ENCODE results near the gene AARSD1. TPM values are rescaled to one million over a fixed set of nuclear protein-coding genes. Genes with fewer than 3 reads are reported as not detected.

Gene AARSD1, protein sequence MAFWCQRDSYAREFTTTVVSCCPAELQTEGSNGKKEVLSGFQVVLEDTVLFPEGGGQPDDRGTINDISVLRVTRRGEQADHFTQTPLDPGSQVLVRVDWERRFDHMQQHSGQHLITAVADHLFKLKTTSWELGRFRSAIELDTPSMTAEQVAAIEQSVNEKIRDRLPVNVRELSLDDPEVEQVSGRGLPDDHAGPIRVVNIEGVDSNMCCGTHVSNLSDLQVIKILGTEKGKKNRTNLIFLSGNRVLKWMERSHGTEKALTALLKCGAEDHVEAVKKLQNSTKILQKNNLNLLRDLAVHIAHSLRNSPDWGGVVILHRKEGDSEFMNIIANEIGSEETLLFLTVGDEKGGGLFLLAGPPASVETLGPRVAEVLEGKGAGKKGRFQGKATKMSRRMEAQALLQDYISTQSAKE
- total RNA-seq, result 23.0 and 39.1 TPM in 2 replicates

DNA sequence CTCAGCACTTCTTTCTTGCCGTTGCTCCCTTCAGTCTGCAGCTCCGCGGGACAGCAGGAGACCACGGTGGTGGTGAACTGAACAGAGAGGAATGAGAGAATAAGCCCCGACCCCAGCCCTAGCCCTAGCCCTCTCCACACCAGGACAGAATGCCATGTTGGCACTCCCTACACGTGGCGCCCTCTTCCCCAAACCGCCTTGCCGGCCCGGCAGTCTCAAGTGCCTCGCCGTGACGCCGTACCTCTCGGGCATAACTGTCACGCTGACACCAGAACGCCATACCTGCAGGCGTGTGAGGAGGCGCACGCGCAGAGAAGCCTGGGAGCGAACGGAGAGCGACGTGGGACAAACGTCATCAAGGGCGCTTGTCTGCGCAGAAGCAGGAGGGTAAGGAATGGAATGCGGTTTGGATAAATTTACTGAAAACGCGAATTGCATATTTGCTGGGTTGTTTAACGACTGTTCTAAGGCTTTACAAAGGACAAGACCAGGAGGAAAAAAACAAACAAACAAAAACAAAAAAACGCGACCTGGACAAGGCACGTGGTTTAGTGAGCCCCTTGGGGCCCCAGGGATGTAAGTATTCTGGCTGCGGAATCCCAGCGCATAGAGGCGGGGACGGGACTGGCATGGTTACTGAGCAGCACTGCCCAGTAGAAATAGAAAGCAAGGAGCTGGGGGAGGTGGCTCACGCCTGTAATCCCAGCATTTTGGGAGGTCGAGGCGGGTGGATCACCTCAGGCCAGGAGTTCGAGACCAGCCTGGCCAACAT, at the start of gene AARSD1:
Gene AARSD1, minus strand, starts transcription at position 294 of the 772 bp plus-strand sequence. Its CDS starts 14 bp downstream, at position 280.
- peak within 1 kb of the TSS; percentile 72 for H3K4me3 ChIP-seq (ENCODE audit: low read depth, low read length)
- no peak for TF ChIP-seq CTCF (conservative IDR thresholded peaks at IDR 0.05; ENCODE audit: low read depth, low read length)
- DNase-seq (ENCODE audit: low read depth), result peak; percentile 80

GRCh38 chr17:43013296-43013695, 49.0 kb upstream of the AARSD1 start:
- DNase-seq (ENCODE audit: low read depth), result no peak
- TF ChIP-seq CTCF (conservative IDR thresholded peaks at IDR 0.05; ENCODE audit: low read depth, low read length), result no peak
- no peak overlapping the region for H3K4me3 ChIP-seq (ENCODE audit: low read depth, low read length)

- no peak for TF ChIP-seq CTCF (conservative IDR thresholded peaks at IDR 0.05; ENCODE audit: low read depth, low read length)
- no peak for DNase-seq (ENCODE audit: low read depth)
Observed at GRCh38 chr17:43011728-43012472, 47.6 kb upstream of the AARSD1 start.

GRCh38 chr17:43010667-43011308, 46.5 kb upstream of the AARSD1 start:
- DNase-seq (ENCODE audit: low read depth), result no peak
- no peak overlapping the region for H3K4me3 ChIP-seq (ENCODE audit: low read depth, low read length)
- no peak for TF ChIP-seq CTCF (conservative IDR thresholded peaks at IDR 0.05; ENCODE audit: low read depth, low read length)

More at GRCh38 chr17:43011728-43012472, 47.6 kb upstream of the AARSD1 start:
- H3K4me3 ChIP-seq (ENCODE audit: low read depth, low read length), result no peak overlapping the region

DNA sequence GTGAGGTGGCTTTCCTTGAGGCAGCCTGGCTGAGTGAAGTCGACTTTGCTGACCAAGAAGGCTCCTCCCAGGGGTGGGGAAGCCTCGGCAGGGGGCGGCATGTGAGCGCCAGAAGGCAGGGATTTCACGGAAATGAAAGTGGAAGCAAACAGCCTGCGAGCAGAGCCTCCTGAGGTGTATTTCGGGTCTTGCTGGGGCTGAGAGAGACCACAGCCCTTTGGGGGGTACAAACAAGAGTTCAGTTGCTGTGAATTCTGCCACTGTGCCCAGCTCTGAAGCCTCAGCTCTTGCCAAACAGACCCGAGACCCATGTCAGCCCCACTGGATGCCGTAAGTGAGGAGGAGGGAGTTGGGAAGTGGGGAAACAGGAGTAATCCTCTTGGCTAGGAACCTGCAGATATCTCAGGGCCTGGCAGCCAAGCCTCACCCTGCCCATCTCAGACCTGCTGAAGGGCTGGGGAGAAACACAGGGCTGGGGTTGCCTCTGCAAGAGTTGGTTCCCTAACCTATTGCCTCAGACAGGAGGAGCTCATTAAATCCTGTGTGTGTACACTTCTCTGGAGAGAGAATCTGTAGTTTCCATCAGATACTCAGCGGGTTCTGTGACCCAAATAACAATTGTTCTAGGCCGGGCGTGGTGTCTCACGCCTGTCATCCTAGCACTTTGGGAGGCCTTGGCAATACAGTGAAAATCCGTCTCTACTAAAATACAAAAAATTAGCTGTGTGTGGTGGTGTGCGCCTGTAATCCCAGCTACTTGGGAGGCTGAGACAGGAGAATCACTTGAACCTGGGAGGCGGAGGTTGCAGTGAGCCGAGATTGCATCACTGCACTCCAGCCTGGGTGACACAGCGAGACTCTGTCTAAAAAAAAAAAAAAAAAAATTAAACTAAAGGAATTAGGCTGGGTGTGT, 42.6 kb upstream of the AARSD1 start, which contains the start of gene IFI35:
Gene IFI35, plus strand, starts transcription at position 146 of the 913 bp plus-strand sequence. Its CDS starts 164 bp downstream, at position 310.
- peak; percentile 37 for TF ChIP-seq CTCF (conservative IDR thresholded peaks at IDR 0.05; ENCODE audit: low read depth, low read length)
- no peak for DNase-seq (ENCODE audit: low read depth)
- H3K4me3 ChIP-seq (ENCODE audit: low read depth, low read length), result peak within 1 kb of the TSS; percentile 86

All from epithelial cell of proximal tubule (primary cell).